ENCODE data around the gene PBX1.

GRCh38 chr1:164637461-164638375 lies 78.7 kb downstream of the PBX1 start:
- TF ChIP-seq CTCF (IDR thresholded peaks at IDR 0.05): no peak
- no peak for TF ChIP-seq POLR2A (IDR thresholded peaks at IDR 0.05)
